Endodermal cell (in vitro differentiated cells): Measurements from ENCODE around the gene SORL1-AS1.

Source experiments
- DNase-seq: peaks from one replicate; pipeline ENCODE4 v3.0.0-alpha.2; 2017
- H3K27ac ChIP-seq: 2 replicates; pipeline ENCODE4 v1.5.1; 2013; ENCODE audit warnings: mild to moderate bottlenecking, low read depth, low read length, moderate library complexity
- H3K27me3 ChIP-seq: 2 replicates; pipeline ENCODE4 v1.6.1; 2013; ENCODE audit warnings: mild to moderate bottlenecking, low read length, moderate library complexity; ENCODE audit not compliant: insufficient read depth, control insufficient read depth, poor library complexity, severe bottlenecking
- H3K36me3 ChIP-seq: 2 replicates; pipeline ENCODE4 v1.7.0; 2013; ENCODE audit warnings: mild to moderate bottlenecking, low read length, moderate library complexity; ENCODE audit not compliant: control insufficient read depth, insufficient read depth
- H3K4me1 ChIP-seq: one replicate; pipeline ENCODE4 v1.7.0; 2013; ENCODE audit warnings: low read length; ENCODE audit not compliant: control insufficient read depth, insufficient read depth
- H3K4me3 ChIP-seq: 2 replicates; pipeline ENCODE4 v1.5.1; 2013; ENCODE audit warnings: mild to moderate bottlenecking, low read length, moderate library complexity
- H3K9ac ChIP-seq: 2 replicates; pipeline ENCODE4 v1.6.1; 2013; ENCODE audit warnings: mild to moderate bottlenecking, low read length, moderate library complexity; ENCODE audit not compliant: poor library complexity, severe bottlenecking; ENCODE audit errors: extremely low read depth
- H3K9me3 ChIP-seq: 2 replicates; pipeline ENCODE4 v1.6.1; 2013; ENCODE audit warnings: mild to moderate bottlenecking, low read length, moderate library complexity; ENCODE audit not compliant: control insufficient read depth
- H3K27ac Mint-ChIP-seq: 2 replicates; pipeline ENCODE4 v1.8.0; 2020; ENCODE audit warnings: mixed read lengths
- H3K27me3 Mint-ChIP-seq: 2 replicates; pipeline ENCODE4 v1.8.0; 2021; ENCODE audit warnings: mild to moderate bottlenecking, mixed read lengths; ENCODE audit not compliant: insufficient read depth
- H3K36me3 Mint-ChIP-seq: 2 replicates; pipeline ENCODE4 v1.8.0; 2020; ENCODE audit warnings: low read depth, mixed read lengths
- H3K4me1 Mint-ChIP-seq: 2 replicates; pipeline ENCODE4 v1.8.0; 2020; ENCODE audit warnings: mixed read lengths
- H3K4me3 Mint-ChIP-seq: 2 replicates; pipeline ENCODE4 v1.8.0; 2020; ENCODE audit warnings: mild to moderate bottlenecking, moderate library complexity, mixed read lengths
- H3K9me3 Mint-ChIP-seq: 2 replicates; pipeline ENCODE4 v1.8.0; 2020; ENCODE audit warnings: mild to moderate bottlenecking, mixed read lengths
- WGBS, 2 experiments: methylation state at CpG; one replicate each; pipeline versions ENCODE4 v1.1.5 to v1.1.7; 2013; ENCODE audit warnings: missing lambda C conversion rate in 2 of 2, mixed read lengths in 1 of 2; ENCODE audit not compliant: insufficient coverage in 1 of 2, insufficient read length in 1 of 2; 5-methylcytosine and 5-hydroxymethylcytosine counted together
- TF ChIP-seq, protein P1 (sequence below): fragments of 200-600 bp; sonication (generic); conservative IDR thresholded peaks from 2 replicates; pipeline ENCODE4 v1.5.0; 2021; ENCODE audit warnings: antibody characterized with exemption, mild to moderate bottlenecking

SORL1-AS1 gene

DNA sequence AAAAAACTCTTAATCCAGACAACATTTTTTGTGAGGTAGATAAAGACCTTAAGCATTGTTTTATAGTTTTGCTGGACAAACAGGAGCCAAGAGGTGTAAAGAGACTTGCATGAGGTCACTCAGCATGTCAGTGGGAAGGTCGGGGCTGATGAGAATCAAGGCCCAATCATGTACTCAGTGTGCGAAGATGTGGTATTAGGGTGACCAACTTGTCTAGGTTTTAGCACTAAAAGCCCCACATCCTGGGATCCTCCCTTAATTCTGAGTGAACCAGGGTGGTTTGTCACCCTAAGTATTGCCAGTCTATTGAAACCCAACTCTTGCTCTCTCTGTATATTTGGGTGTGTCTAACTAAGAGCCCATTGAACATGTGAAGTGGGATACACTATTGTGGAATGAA, 19.5 kb upstream of the SORL1-AS1 start:
- no peaks in the 10 kb centered on the region for H3K27me3 Mint-ChIP-seq
- H3K9me3 Mint-ChIP-seq = no peaks in the 10 kb centered on the region
- no peak for DNase-seq
- Histone ChIP-seq H3K4me1 (no peaks in the 10 kb centered on the region), H3K36me3 (peaks cover 6% of the 10 kb centered on the region), H3K9me3 (no peaks in the 10 kb centered on the region), H3K9ac (no peak overlapping the region), H3K27me3 (no peaks in the 10 kb centered on the region), H3K27ac (no peak overlapping the region), H3K4me3 (no peak overlapping the region)
- peaks cover 8% of the 10 kb centered on the region for H3K36me3 Mint-ChIP-seq
- H3K27ac Mint-ChIP-seq = no peak overlapping the region
- TF ChIP-seq, protein P1, sequence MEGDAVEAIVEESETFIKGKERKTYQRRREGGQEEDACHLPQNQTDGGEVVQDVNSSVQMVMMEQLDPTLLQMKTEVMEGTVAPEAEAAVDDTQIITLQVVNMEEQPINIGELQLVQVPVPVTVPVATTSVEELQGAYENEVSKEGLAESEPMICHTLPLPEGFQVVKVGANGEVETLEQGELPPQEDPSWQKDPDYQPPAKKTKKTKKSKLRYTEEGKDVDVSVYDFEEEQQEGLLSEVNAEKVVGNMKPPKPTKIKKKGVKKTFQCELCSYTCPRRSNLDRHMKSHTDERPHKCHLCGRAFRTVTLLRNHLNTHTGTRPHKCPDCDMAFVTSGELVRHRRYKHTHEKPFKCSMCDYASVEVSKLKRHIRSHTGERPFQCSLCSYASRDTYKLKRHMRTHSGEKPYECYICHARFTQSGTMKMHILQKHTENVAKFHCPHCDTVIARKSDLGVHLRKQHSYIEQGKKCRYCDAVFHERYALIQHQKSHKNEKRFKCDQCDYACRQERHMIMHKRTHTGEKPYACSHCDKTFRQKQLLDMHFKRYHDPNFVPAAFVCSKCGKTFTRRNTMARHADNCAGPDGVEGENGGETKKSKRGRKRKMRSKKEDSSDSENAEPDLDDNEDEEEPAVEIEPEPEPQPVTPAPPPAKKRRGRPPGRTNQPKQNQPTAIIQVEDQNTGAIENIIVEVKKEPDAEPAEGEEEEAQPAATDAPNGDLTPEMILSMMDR = no peak
- no peak overlapping the region for H3K4me3 Mint-ChIP-seq
- H3K4me1 Mint-ChIP-seq = peaks cover 14% of the 10 kb centered on the region
- WGBS, 2 experiments = 92 to 100% methylated on average over 2 of the region's 2 CpGs

DNA sequence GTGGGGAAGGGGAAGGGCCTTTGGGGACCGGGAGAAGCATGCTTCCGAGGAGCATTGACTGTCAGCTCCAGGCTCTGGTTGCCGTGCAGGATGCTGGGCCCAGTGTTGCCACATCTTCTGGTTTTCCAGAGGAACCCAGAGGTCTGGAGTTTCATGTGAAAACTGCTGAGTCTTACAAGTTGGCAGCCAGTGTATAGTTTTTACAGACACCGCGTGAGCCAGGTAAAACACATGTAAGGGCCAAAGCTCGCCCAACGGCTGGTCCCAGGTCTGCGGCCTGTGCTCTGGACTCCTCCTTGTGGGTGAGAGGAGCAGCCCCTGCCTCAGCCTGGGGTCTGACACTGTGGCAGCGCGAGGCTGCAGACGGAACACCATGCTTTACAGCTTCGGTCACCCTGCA, 18.4 kb upstream of the SORL1-AS1 start:
- Histone ChIP-seq H3K27ac (no peak overlapping the region), H3K36me3 (peaks cover 6% of the 10 kb centered on the region), H3K9ac (no peak overlapping the region), H3K9me3 (no peaks in the 10 kb centered on the region), H3K27me3 (no peaks in the 10 kb centered on the region), H3K4me1 (peaks cover 5% of the 10 kb centered on the region), H3K4me3 (no peak overlapping the region)
- TF ChIP-seq, protein P1 = peak; percentile 44
- Mint-ChIP-seq H3K9me3 (no peaks in the 10 kb centered on the region), H3K4me3 (no peak overlapping the region), H3K4me1 (peaks cover 20% of the 10 kb centered on the region), H3K36me3 (peaks cover 8% of the 10 kb centered on the region), H3K27ac (peak overlapping the region; percentile 6), H3K27me3 (no peaks in the 10 kb centered on the region)
- DNase-seq = no peak
- WGBS, 2 experiments = 94 to 98% methylated on average over 10 to 12 of the region's 12 CpGs

DNA sequence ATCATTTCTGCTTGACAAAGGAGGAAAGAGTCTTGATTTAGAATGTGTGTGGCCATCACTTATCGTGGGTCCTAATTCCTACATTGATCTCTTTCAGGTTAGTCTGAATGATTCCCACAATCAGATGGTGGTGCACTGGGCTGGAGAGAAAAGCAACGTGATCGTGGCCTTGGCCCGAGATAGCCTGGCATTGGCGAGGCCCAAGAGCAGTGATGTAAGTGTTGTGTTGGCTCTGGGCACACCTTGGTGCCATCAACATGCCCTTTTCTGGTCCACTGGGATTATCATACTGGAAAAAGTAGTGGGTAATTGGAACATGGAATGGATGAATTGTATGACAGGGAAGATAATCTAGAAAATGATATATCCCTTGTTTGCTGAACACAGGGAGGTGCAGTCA, 17.1 kb upstream of the SORL1-AS1 start:
- Mint-ChIP-seq H3K9me3 (no peaks in the 10 kb centered on the region), H3K27me3 (no peaks in the 10 kb centered on the region), H3K36me3 (peaks cover 8% of the 10 kb centered on the region), H3K27ac (no peak overlapping the region), H3K4me3 (no peak overlapping the region), H3K4me1 (peaks cover 32% of the 10 kb centered on the region)
- WGBS, 2 experiments = 93 to 96% methylated on average over 2 to 5 of the region's 5 CpGs
- no peak overlapping the region for H3K27ac ChIP-seq
- TF ChIP-seq, protein P1 = no peak
- no peaks in the 10 kb centered on the region for H3K9me3 ChIP-seq
- no peak for DNase-seq
- no peaks in the 10 kb centered on the region for H3K27me3 ChIP-seq
- no peak overlapping the region for H3K9ac ChIP-seq
- no peak overlapping the region for H3K4me3 ChIP-seq
- H3K4me1 ChIP-seq = peaks cover 9% of the 10 kb centered on the region
- H3K36me3 ChIP-seq = peaks cover 6% of the 10 kb centered on the region
